HepG2 (cell line): ENCODE data around the gene ANKS1A.

ENCODE experiments used
- ESRRA ChIP-seq: sonication (generic); formaldehyde crosslinking; IDR thresholded peaks from 2 replicates; pipeline ENCODE4 v1.5.1; 2020; ENCODE audit warnings: mild to moderate bottlenecking, low read depth, missing genetic modification reagents
- ZNF546 ChIP-seq: sonication (generic); formaldehyde crosslinking; conservative IDR thresholded peaks from 2 replicates; pipeline ENCODE4 v1.8.1; 2023; ENCODE audit warnings: mild to moderate bottlenecking, missing genetic modification reagents
- ZNF572 ChIP-seq: sonication (generic); formaldehyde crosslinking; IDR thresholded peaks from 2 replicates; pipeline ENCODE4 v1.5.1; 2020; ENCODE audit warnings: mild to moderate bottlenecking, missing genetic modification reagents

DNA sequence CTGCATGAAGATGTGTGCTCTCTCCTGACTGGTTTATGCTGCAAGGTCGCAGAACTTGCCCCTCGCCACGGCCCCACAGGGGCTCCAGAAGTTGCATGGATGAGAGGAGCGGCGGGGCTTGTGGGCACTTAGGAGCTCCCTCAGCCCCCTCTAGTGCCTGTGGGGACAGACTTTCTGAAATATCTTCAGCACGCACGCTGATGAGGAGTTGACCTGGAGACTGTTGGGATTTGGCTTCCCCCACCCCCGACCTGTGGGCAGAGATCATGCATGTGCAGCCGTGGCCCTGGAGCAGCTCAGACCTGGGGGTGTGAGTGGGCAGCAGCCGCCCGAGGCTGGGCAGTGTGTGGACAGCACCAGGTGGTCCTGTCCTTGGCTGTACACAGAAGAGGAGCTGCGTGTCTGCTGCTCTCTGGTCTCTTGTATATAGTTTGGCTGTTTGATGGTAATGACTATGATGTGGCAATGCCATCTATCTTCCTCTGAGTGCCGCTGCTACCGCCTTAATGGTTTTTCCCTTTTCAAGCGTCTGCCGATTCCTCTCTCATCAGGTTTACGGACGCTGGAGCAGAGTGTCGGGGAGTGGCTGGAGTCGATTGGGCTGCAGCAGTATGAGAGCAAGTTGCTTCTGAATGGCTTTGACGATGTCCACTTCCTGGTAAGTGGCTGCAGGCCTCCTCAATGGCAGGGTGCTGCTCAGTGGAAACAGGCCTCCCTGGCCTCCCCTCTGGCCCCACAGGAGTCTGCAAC is 170.7 kb downstream of the ANKS1A start:
- TF ChIP-seq ESRRA (CRISPR knock-in tag) (no peak), ZNF572 (CRISPR knock-in tag) (no peak), ZNF546 (CRISPR knock-in tag) (no peak)
